ENCODE data around the gene RAB39A.

- no peak for TF ChIP-seq HDGF (IDR thresholded peaks at IDR 0.05; ENCODE audit: borderline replicate concordance)
- TF ChIP-seq TARDBP (IDR thresholded peaks at IDR 0.05) = no peak
- no peak for TF ChIP-seq LEF1 (IDR thresholded peaks at IDR 0.05; ENCODE audit: borderline replicate concordance)
- TF ChIP-seq FOXM1 (IDR thresholded peaks at IDR 0.05; ENCODE audit: borderline replicate concordance) = no peak
- no peak for TF ChIP-seq SP1 (IDR thresholded peaks at IDR 0.05)
- no peak for TF ChIP-seq FOXA1 (IDR thresholded peaks at IDR 0.05)
- no peak for TF ChIP-seq PKNOX1 (IDR thresholded peaks at IDR 0.05)
- no peak for TF ChIP-seq L3MBTL2 (conservative IDR thresholded peaks at IDR 0.05)
- TF ChIP-seq SUZ12 (IDR thresholded peaks at IDR 0.05) = no peak
- TF ChIP-seq CTBP1 (IDR thresholded peaks at IDR 0.05; ENCODE audit: borderline replicate concordance) = no peak
- no peak for TF ChIP-seq ARNT (IDR thresholded peaks at IDR 0.05)
- no peak for TF ChIP-seq BHLHE40 (IDR thresholded peaks at IDR 0.05; ENCODE audit: borderline replicate concordance)
- TF ChIP-seq NFRKB (IDR thresholded peaks at IDR 0.05) = no peak
Observed at GRCh38 chr11:107956543-107956942, 28.3 kb downstream of the RAB39A start.

Measured in HEK293T (cell line).